Stimulated activated CD8-positive, alpha-beta memory T cell treated with anti-CD3 and anti-CD28 coated beads, Interleukin-7, amount 100 ng/mL, for 4 hours (primary cell): ENCODE results near the gene ZNF662.

Source experiments
- DNase-seq, 2 donors: peaks; one replicate each; pipeline ENCODE4 v3.0.0-alpha.2; 2020; ENCODE audit warnings: low read depth in 2 of 2

Gene ZNF662

DNA sequence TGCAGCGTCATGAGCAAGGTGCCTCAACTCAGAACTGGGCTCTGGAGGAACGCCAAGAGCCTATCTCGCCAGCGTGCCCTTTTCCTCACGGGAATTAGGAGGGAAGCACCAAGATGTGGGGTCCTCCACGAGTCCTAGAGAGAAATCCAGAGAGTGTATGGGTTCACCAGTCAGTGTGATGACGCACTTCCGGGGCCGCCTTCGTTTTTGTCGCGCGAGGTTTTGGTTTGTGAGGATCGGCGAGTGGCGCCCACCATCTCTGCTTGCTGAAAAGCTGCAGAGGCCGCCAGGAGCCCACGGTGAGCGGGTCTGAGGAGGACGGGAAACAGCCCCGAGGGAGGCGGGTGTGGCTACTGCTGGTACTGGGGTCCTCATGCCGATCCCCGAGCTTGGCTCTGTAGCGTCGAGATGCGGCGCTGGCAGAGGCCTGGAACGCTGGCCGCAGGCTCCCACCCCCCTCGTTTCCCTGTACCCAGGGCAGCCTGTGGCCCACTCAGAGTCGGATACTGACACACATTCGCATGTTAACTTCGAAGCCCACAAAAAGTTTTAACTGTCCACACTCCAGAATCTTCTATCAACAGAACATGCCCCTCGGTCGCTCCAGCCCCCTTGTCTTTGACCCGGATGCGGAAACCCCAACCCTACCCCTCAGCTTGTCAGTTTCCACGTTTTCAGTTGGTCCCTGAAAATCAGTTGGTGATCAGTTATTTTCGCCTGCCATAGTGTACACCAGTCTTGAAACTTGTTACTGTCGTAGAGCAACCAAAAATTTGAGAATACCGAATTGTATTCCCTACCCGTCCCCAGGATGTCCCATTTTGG lies 30.4 kb downstream of the ZNF662 start:
- no peak for DNase-seq

DNA sequence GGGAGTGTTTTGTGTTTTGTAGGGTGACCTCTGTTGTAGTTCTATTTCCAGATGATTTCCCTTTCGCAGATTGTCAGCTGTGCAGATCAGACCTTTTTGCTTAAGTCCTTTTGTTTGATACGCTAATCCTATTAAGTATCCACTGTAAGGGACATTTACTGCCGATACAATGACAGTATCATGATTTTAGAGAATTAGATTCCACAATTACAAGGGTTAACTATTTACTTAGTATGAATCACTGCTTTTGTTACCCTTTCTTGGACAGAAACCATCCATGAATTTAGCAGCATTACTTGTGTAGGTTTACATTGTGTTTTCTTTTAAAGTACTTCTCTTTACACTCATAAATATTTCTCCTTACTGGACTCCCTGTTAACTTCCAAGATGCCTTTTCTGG lies 31.4 kb downstream of the ZNF662 start:
- no peak for DNase-seq

DNA sequence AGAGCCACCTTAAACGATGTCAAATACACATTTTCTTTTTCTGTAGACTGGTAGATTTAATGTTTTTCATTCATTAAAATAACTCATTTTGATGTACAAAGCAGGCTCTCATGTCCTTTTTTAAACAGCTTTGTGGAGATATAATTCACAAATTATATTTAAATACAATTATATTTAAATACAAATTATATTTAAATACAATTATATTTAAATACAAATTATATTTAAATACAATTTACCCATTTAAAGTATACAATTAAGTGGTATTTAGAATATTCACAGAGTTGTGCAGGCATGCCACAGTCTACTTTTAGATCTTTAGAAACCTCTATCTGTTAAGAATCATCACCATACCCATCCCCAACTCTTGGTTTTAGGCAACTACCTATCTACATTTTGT lies 36.8 kb downstream of the ZNF662 start:
- no peak for DNase-seq

DNA sequence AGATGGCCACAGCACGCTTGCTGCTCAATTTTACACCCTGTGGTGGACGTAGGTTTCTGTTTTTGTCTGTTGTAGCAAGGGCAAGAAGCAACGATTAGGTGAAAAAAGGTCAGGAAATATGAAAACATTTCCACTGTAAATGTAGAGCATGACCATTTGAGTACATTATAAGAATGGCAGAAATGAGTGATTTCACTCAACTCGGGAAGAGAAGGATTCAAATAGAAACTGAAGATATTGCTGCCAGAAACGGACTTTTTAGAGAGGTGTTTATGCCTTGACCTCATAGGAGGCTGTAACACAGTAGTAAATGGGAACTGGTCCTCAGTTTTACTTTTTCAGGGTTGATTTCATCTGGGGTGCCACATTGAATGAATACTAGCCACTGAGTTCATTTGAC lies 40.1 kb downstream of the ZNF662 start:
- no peak for DNase-seq

DNA sequence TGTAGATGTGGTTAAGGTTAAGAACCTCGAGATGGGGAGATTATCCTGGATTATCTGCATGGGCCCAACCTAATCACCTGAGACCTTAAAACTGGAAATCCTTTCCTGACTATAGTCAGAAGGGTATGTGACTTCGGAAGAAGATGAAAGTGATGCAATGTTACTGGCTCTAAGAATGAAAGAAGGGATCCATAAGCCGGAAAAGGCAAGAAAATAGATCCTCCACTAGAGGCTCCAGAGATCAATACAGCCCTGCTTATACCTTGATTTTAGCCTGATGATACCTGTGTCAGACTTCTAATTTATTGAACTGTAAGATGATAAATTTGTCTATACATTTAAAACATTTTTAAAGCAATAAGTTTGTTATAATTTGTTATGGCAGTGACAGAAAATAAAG lies 51.6 kb downstream of the ZNF662 start:
- DNase-seq = no peak

DNA sequence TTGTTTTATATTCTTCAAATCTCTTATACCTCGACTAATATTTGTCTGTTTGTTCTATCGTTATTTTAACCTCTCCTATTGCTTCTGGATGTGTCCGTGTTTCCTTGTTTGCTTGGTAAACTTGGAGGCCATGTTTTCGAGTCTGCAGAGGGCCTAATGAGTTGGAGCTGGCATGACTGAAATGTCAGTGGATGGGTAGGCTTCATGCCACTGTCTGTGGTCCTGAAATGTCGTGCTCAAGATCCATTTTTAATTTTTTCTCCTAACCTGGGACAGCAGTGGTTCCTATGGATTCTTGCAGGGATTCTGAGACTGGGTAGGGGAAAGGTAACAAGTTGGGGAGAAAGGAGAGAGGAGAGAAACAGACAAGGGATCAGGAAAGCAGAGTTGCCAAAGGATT lies 54.3 kb downstream of the ZNF662 start:
- DNase-seq = no peak

DNA sequence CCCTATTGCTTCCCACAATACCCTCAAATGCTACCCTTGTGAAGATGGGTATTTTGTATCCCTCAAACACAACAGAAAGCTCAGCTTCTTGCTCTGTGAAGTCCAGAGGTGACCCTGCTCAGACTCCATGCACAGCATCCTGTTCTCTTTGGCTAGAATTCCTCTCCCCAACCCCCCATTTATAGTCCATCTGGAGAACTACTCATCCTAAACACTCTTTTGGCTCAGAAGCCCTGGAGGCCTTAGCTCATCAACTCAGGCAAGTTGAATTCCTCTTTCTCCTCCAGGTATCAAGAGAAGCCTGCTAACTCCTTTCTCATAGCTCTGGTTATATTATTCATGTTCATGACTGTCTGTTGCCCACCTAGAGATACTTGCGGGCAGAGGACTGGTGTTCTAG lies 54.8 kb downstream of the ZNF662 start:
- DNase-seq = no peak

DNA sequence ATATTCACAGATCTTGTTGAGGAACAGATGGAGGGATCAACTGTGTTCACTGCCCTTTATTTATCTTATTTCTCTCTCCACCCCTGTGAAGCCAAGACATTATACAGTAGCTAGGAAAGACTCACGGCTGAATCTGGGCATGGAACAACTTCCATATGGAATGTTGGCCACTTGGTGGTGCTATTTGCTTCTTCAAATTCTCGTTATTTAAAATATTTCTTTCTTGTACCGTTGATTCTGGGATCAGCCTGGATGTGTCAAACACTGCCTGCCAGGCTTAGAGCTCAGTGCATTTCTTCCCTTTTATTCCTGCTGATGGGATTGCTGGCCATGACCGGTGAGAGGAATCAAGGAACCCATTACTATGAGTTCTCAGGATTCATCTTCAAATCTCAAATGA lies 55.7 kb downstream of the ZNF662 start:
- no peak for DNase-seq

DNA sequence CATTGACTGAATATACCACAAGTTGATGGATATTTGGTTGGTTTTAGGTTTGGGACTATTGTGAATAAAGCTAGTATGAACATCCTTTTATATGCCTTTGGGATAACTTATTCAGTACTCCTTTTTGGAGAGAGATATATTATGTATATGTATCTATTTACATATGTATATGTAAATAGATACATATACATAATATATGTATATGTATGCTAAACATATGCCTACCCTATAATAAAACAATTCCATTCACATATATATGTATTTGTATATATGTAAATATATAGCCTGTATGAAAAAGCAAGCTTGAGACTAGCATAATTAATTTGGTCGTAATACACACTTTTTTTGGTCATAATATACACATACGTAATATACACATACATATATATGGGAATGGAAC lies 57.3 kb downstream of the ZNF662 start:
- no peak for DNase-seq

DNA sequence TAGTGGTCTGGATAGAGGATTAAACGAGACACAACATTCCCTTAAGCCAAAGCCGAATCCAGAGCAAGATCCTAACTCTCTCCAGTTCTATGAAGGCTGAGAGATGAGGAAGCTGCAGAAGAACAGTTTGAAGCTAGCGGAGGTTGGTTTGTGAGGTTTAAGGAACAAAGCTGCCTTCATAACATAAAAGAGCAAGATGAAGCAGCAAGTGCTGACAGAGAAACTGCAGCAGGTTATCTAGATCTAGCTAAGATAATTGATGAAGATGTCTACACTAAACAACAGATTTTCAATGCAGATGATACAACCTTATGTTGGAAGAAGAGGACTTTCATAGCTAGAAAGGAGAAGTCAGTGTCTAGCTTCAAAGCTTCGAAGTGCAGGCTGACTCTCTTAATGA lies 58.3 kb downstream of the ZNF662 start:
- no peak for DNase-seq
